ENCODE data around the gene MGST2.

The MGST2 gene

GRCh38 chr4:139712882-139713281, 47.3 kb downstream of the MGST2 start:
- Histone ChIP-seq H3K36me3 (ENCODE audit: insufficient read depth, low read length) (no peaks in the 10 kb centered on the region), H3K27ac (ENCODE audit: low read depth, low read length) (no peak overlapping the region), H3K4me3 (ENCODE audit: low read length) (no peak overlapping the region), H3K27me3 (ENCODE audit: insufficient read depth, low read length) (peaks cover 84% of the 10 kb centered on the region), H3K9ac (ENCODE audit: low read depth, low read length) (no peak overlapping the region), H3K9me3 (ENCODE audit: insufficient read depth, low read depth, low read length) (no peaks in the 10 kb centered on the region), H3K4me1 (ENCODE audit: insufficient read depth, low read length) (no peaks in the 10 kb centered on the region; the same call in 1 of the 2 replicates)
- WGBS = 98% methylated on average over 1 of the region's 2 CpGs

GRCh38 chr4:139715746-139716391, 50.2 kb downstream of the MGST2 start:
- H3K27me3 ChIP-seq (ENCODE audit: insufficient read depth, low read length) = peaks cover 80% of the 10 kb centered on the region

GRCh38 chr4:139718358-139718757, 52.7 kb downstream of the MGST2 start:
- WGBS = 96% methylated on average over 6 of the region's 6 CpGs
- peaks cover 57% of the 10 kb centered on the region for H3K27me3 ChIP-seq (ENCODE audit: insufficient read depth, low read length)
- H3K9me3 ChIP-seq (ENCODE audit: insufficient read depth, low read depth, low read length) = no peaks in the 10 kb centered on the region

More at GRCh38 chr4:139715746-139716391, 50.2 kb downstream of the MGST2 start:
- Histone ChIP-seq H3K9ac (ENCODE audit: low read depth, low read length) (no peak overlapping the region), H3K9me3 (ENCODE audit: insufficient read depth, low read depth, low read length) (no peaks in the 10 kb centered on the region), H3K36me3 (ENCODE audit: insufficient read depth, low read length) (no peaks in the 10 kb centered on the region), H3K27ac (ENCODE audit: low read depth, low read length) (no peak overlapping the region), H3K4me3 (ENCODE audit: low read length) (no peak overlapping the region), H3K4me1 (ENCODE audit: insufficient read depth, low read length) (no peaks in the 10 kb centered on the region; the same call in 1 of the 2 replicates)
- WGBS = 90% methylated on average over 8 of the region's 9 CpGs

GRCh38 chr4:139718833-139719232, 53.2 kb downstream of the MGST2 start:
- 87% methylated on average over 10 of the region's 10 CpGs for WGBS
- H3K36me3 ChIP-seq (ENCODE audit: insufficient read depth, low read length) = no peaks in the 10 kb centered on the region
- no peaks in the 10 kb centered on the region for H3K9me3 ChIP-seq (ENCODE audit: insufficient read depth, low read depth, low read length)
- peaks cover 53% of the 10 kb centered on the region for H3K27me3 ChIP-seq (ENCODE audit: insufficient read depth, low read length)
- H3K4me3 ChIP-seq (ENCODE audit: low read length) = no peak overlapping the region
- H3K4me1 ChIP-seq (ENCODE audit: insufficient read depth, low read length) = no peaks in the 10 kb centered on the region
- H3K9ac ChIP-seq (ENCODE audit: low read depth, low read length) = no peak overlapping the region
- H3K27ac ChIP-seq (ENCODE audit: low read depth, low read length) = no peak overlapping the region

More at GRCh38 chr4:139718358-139718757, 52.7 kb downstream of the MGST2 start:
- Histone ChIP-seq H3K9ac (ENCODE audit: low read depth, low read length) (no peak overlapping the region), H3K4me1 (ENCODE audit: insufficient read depth, low read length) (no peaks in the 10 kb centered on the region), H3K36me3 (ENCODE audit: insufficient read depth, low read length) (no peaks in the 10 kb centered on the region), H3K27ac (ENCODE audit: low read depth, low read length) (no peak overlapping the region), H3K4me3 (ENCODE audit: low read length) (no peak overlapping the region)

- no peaks in the 10 kb centered on the region for H3K4me1 ChIP-seq (ENCODE audit: insufficient read depth, low read length)
- no peak overlapping the region for H3K9ac ChIP-seq (ENCODE audit: low read depth, low read length)
- H3K27ac ChIP-seq (ENCODE audit: low read depth, low read length) = no peak overlapping the region
- H3K4me3 ChIP-seq (ENCODE audit: low read length) = no peak overlapping the region
- no peaks in the 10 kb centered on the region for H3K9me3 ChIP-seq (ENCODE audit: insufficient read depth, low read depth, low read length)
- peaks cover 46% of the 10 kb centered on the region for H3K27me3 ChIP-seq (ENCODE audit: insufficient read depth, low read length)
- WGBS = 96% methylated on average over 16 of the region's 16 CpGs
- no peaks in the 10 kb centered on the region for H3K36me3 ChIP-seq (ENCODE audit: insufficient read depth, low read length)
These were observed 53.9 kb downstream of the MGST2 start for GRCh38 chr4:139719381-139720101.

GRCh38 chr4:139720806-139721205, 55.2 kb downstream of the MGST2 start:
- Histone ChIP-seq H3K27me3 (ENCODE audit: insufficient read depth, low read length) (peaks cover 33% of the 10 kb centered on the region), H3K4me3 (ENCODE audit: low read length) (no peak overlapping the region), H3K9me3 (ENCODE audit: insufficient read depth, low read depth, low read length) (no peaks in the 10 kb centered on the region), H3K27ac (ENCODE audit: low read depth, low read length) (no peak overlapping the region), H3K9ac (ENCODE audit: low read depth, low read length) (no peak overlapping the region), H3K4me1 (ENCODE audit: insufficient read depth, low read length) (no peaks in the 10 kb centered on the region), H3K36me3 (ENCODE audit: insufficient read depth, low read length) (0 out of 2 replicates have a peak, but pooled peaks cover 3% of the 10 kb centered on the region)
- WGBS = 97% methylated on average over 6 of the region's 6 CpGs

GRCh38 chr4:139721789-139722188, 56.2 kb downstream of the MGST2 start:
- Histone ChIP-seq H3K36me3 (ENCODE audit: insufficient read depth, low read length) (0 out of 2 replicates have a peak, but pooled peaks cover 3% of the 10 kb centered on the region), H3K27me3 (ENCODE audit: insufficient read depth, low read length) (peaks cover 23% of the 10 kb centered on the region), H3K4me1 (ENCODE audit: insufficient read depth, low read length) (no peaks in the 10 kb centered on the region), H3K27ac (ENCODE audit: low read depth, low read length) (no peak overlapping the region), H3K9me3 (ENCODE audit: insufficient read depth, low read depth, low read length) (no peaks in the 10 kb centered on the region), H3K9ac (ENCODE audit: low read depth, low read length) (no peak overlapping the region), H3K4me3 (ENCODE audit: low read length) (no peak overlapping the region)
- 68% methylated on average over 3 of the region's 4 CpGs for WGBS

- no peaks in the 10 kb centered on the region for H3K4me1 ChIP-seq (ENCODE audit: insufficient read depth, low read length)
- no peaks in the 10 kb centered on the region for H3K9me3 ChIP-seq (ENCODE audit: insufficient read depth, low read depth, low read length)
- no peak overlapping the region for H3K9ac ChIP-seq (ENCODE audit: low read depth, low read length)
- WGBS = 95% methylated on average over 2 of the region's 2 CpGs
- no peak overlapping the region for H3K4me3 ChIP-seq (ENCODE audit: low read length)
- H3K27ac ChIP-seq (ENCODE audit: low read depth, low read length) = no peak overlapping the region
- H3K36me3 ChIP-seq (ENCODE audit: insufficient read depth, low read length) = 0 out of 2 replicates have a peak, but pooled peaks cover 3% of the 10 kb centered on the region
- 0 out of 2 replicates have a peak, but pooled peaks cover 3% of the 10 kb centered on the region for H3K27me3 ChIP-seq (ENCODE audit: insufficient read depth, low read length)
These were observed 59.6 kb downstream of the MGST2 start for GRCh38 chr4:139725236-139725635.

- Histone ChIP-seq H3K27me3 (ENCODE audit: insufficient read depth, low read length) (no peaks in the 10 kb centered on the region), H3K4me1 (ENCODE audit: insufficient read depth, low read length) (no peaks in the 10 kb centered on the region), H3K36me3 (ENCODE audit: insufficient read depth, low read length) (0 out of 2 replicates have a peak, but pooled peaks cover 3% of the 10 kb centered on the region), H3K27ac (ENCODE audit: low read depth, low read length) (no peak overlapping the region), H3K9me3 (ENCODE audit: insufficient read depth, low read depth, low read length) (no peaks in the 10 kb centered on the region), H3K9ac (ENCODE audit: low read depth, low read length) (no peak overlapping the region), H3K4me3 (ENCODE audit: low read length) (no peak overlapping the region)
- 82% methylated on average over 3 of the region's 3 CpGs for WGBS
These were observed 61.0 kb downstream of the MGST2 start for GRCh38 chr4:139726615-139727014.

GRCh38 chr4:139728146-139728545, 62.5 kb downstream of the MGST2 start:
- WGBS = 95% methylated on average over 4 of the region's 4 CpGs
- H3K9me3 ChIP-seq (ENCODE audit: insufficient read depth, low read depth, low read length) = no peaks in the 10 kb centered on the region
- peaks cover 3% of the 10 kb centered on the region; the same call in 1 of the 2 replicates for H3K27me3 ChIP-seq (ENCODE audit: insufficient read depth, low read length)
- 0 out of 2 replicates have a peak, but pooled peaks cover 3% of the 10 kb centered on the region for H3K4me1 ChIP-seq (ENCODE audit: insufficient read depth, low read length)
- H3K4me3 ChIP-seq (ENCODE audit: low read length) = no peak overlapping the region
- no peak overlapping the region for H3K27ac ChIP-seq (ENCODE audit: low read depth, low read length)
- H3K36me3 ChIP-seq (ENCODE audit: insufficient read depth, low read length) = 0 out of 2 replicates have a peak, but pooled peaks cover 3% of the 10 kb centered on the region
- no peak overlapping the region for H3K9ac ChIP-seq (ENCODE audit: low read depth, low read length)

- no peak overlapping the region for H3K9ac ChIP-seq (ENCODE audit: low read depth, low read length)
- H3K4me1 ChIP-seq (ENCODE audit: insufficient read depth, low read length) = 0 out of 2 replicates have a peak, but pooled peaks cover 3% of the 10 kb centered on the region
- WGBS = 93% methylated on average over 3 of the region's 3 CpGs
- H3K27ac ChIP-seq (ENCODE audit: low read depth, low read length) = no peak overlapping the region
- no peak overlapping the region for H3K4me3 ChIP-seq (ENCODE audit: low read length)
- H3K36me3 ChIP-seq (ENCODE audit: insufficient read depth, low read length) = 0 out of 2 replicates have a peak, but pooled peaks cover 3% of the 10 kb centered on the region
- H3K27me3 ChIP-seq (ENCODE audit: insufficient read depth, low read length) = peaks cover 10% of the 10 kb centered on the region
- no peaks in the 10 kb centered on the region for H3K9me3 ChIP-seq (ENCODE audit: insufficient read depth, low read depth, low read length)
These were observed 63.2 kb downstream of the MGST2 start for GRCh38 chr4:139728840-139729239.
